Measurements from ENCODE around the gene PRR5.
A peak's percentile ranks its signal among the peaks of the same experiment; 100 is the strongest.

PRR5 gene

DNA sequence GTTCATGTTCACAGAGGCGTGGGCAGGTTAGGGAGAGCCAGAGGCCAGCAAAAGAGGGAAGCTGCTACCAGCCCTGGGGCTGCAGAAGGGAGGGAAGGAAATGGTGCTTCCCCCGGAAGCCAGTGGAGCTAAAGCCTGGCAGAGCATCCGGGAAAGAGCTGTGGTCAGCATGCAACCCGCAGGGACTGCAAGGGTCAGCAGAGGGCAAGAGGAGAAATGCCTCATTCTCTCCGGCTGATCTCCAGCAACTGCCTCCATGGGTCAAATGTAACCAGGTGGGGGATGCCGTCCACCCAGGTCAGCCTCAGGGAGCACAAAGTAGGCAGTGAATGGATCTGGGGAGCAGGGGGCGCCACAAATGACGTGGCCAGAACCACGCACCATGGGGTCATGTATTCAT is 36.9 kb upstream of the PRR5 start:
- Histone ChIP-seq H3K9me3 (ENCODE audit: insufficient read depth, low read depth, low read length) (no peaks in the 10 kb centered on the region), H3K27ac (ENCODE audit: low read depth, low read length) (no peak overlapping the region), H3K4me1 (ENCODE audit: insufficient read depth, low read length) (peaks cover 8% of the 10 kb centered on the region; the same call in 1 of the 2 replicates), H3K9ac (ENCODE audit: low read depth, low read length) (no peak overlapping the region), H3K27me3 (ENCODE audit: insufficient read depth, low read length) (peaks cover 30% of the 10 kb centered on the region), H3K36me3 (ENCODE audit: insufficient read depth, low read length) (no peaks in the 10 kb centered on the region), H3K4me3 (ENCODE audit: low read length) (no peak overlapping the region)
- 85% methylated on average over 9 of the region's 9 CpGs for WGBS

DNA sequence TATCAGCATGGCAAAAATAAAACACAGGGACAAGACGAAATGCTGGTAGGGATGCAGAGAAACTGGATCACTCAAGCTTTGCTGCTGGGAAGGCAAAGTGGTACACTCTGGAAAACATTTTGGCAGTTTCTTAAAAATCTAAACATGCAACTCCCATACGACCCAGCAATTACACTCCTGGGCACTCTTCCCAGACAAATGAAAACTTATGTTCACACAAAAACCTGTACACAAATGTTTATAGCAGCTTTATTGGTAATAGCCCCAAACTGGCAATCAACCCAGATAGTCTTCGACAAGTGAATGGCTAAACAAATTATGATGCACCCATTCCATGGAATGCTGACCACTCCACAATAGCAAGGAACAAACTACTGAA is 35.8 kb upstream of the PRR5 start:
- Histone ChIP-seq H3K4me1 (ENCODE audit: insufficient read depth, low read length) (peaks cover 3% of the 10 kb centered on the region; the same call in 1 of the 2 replicates), H3K27me3 (ENCODE audit: insufficient read depth, low read length) (peaks cover 30% of the 10 kb centered on the region), H3K9ac (ENCODE audit: low read depth, low read length) (no peak overlapping the region), H3K4me3 (ENCODE audit: low read length) (no peak overlapping the region), H3K27ac (ENCODE audit: low read depth, low read length) (no peak overlapping the region), H3K36me3 (ENCODE audit: insufficient read depth, low read length) (no peaks in the 10 kb centered on the region), H3K9me3 (ENCODE audit: insufficient read depth, low read depth, low read length) (no peaks in the 10 kb centered on the region)
- WGBS: 83% methylated on average over 3 of the region's 3 CpGs

- no peak overlapping the region for H3K27ac ChIP-seq (ENCODE audit: low read depth, low read length)
- WGBS: 84% methylated on average over 5 of the region's 5 CpGs
Measured at GRCh38 chr22:44667276-44667675, 34.7 kb upstream of the PRR5 start.

GRCh38 chr22:44667829-44668189 is 34.2 kb upstream of the PRR5 start:
- Histone ChIP-seq H3K27me3 (ENCODE audit: insufficient read depth, low read length) (peaks cover 30% of the 10 kb centered on the region), H3K4me3 (ENCODE audit: low read length) (peak overlapping the region; percentile 65), H3K9me3 (ENCODE audit: insufficient read depth, low read depth, low read length) (no peaks in the 10 kb centered on the region), H3K4me1 (ENCODE audit: insufficient read depth, low read length) (peaks cover 3% of the 10 kb centered on the region; the same call in 1 of the 2 replicates), H3K36me3 (ENCODE audit: insufficient read depth, low read length) (no peaks in the 10 kb centered on the region), H3K27ac (ENCODE audit: low read depth, low read length) (no peak overlapping the region), H3K9ac (ENCODE audit: low read depth, low read length) (no peak overlapping the region)
- WGBS: 35% methylated on average over 8 of the region's 8 CpGs

More at GRCh38 chr22:44667276-44667675, 34.7 kb upstream of the PRR5 start:
- Histone ChIP-seq H3K4me1 (ENCODE audit: insufficient read depth, low read length) (peaks cover 3% of the 10 kb centered on the region; the same call in 1 of the 2 replicates), H3K36me3 (ENCODE audit: insufficient read depth, low read length) (no peaks in the 10 kb centered on the region), H3K9me3 (ENCODE audit: insufficient read depth, low read depth, low read length) (no peaks in the 10 kb centered on the region), H3K4me3 (ENCODE audit: low read length) (no peak overlapping the region), H3K9ac (ENCODE audit: low read depth, low read length) (no peak overlapping the region), H3K27me3 (ENCODE audit: insufficient read depth, low read length) (peaks cover 30% of the 10 kb centered on the region)

GRCh38 chr22:44668190-44668885 is 33.7 kb upstream of the PRR5 start:
- Histone ChIP-seq H3K9ac (ENCODE audit: low read depth, low read length) (no peak overlapping the region; the same call in 1 of the 2 replicates), H3K4me1 (ENCODE audit: insufficient read depth, low read length) (peaks cover 3% of the 10 kb centered on the region; the same call in 1 of the 2 replicates), H3K27ac (ENCODE audit: low read depth, low read length) (no peak overlapping the region), H3K27me3 (ENCODE audit: insufficient read depth, low read length) (peaks cover 30% of the 10 kb centered on the region), H3K36me3 (ENCODE audit: insufficient read depth, low read length) (no peaks in the 10 kb centered on the region), H3K4me3 (ENCODE audit: low read length) (peak overlapping the region; percentile 65), H3K9me3 (ENCODE audit: insufficient read depth, low read depth, low read length) (no peaks in the 10 kb centered on the region)
- WGBS: 1% methylated on average over 87 of the region's 87 CpGs

GRCh38 chr22:44668886-44669521 is 33.0 kb upstream of the PRR5 start:
- H3K27ac ChIP-seq (ENCODE audit: low read depth, low read length): no peak overlapping the region
- no peak overlapping the region for H3K9ac ChIP-seq (ENCODE audit: low read depth, low read length)
- peaks cover 3% of the 10 kb centered on the region; the same call in 1 of the 2 replicates for H3K4me1 ChIP-seq (ENCODE audit: insufficient read depth, low read length)
- H3K4me3 ChIP-seq (ENCODE audit: low read length): peak overlapping the region; percentile 65
- no peaks in the 10 kb centered on the region for H3K36me3 ChIP-seq (ENCODE audit: insufficient read depth, low read length)
- H3K9me3 ChIP-seq (ENCODE audit: insufficient read depth, low read depth, low read length): no peaks in the 10 kb centered on the region
- WGBS: 7% methylated on average over 27 of the region's 45 CpGs
- peaks cover 30% of the 10 kb centered on the region for H3K27me3 ChIP-seq (ENCODE audit: insufficient read depth, low read length)

GRCh38 chr22:44669561-44669976 is 32.4 kb upstream of the PRR5 start:
- Histone ChIP-seq H3K36me3 (ENCODE audit: insufficient read depth, low read length) (no peaks in the 10 kb centered on the region), H3K9me3 (ENCODE audit: insufficient read depth, low read depth, low read length) (no peaks in the 10 kb centered on the region), H3K4me1 (ENCODE audit: insufficient read depth, low read length) (peaks cover 3% of the 10 kb centered on the region; the same call in 1 of the 2 replicates), H3K27ac (ENCODE audit: low read depth, low read length) (no peak overlapping the region), H3K27me3 (ENCODE audit: insufficient read depth, low read length) (peaks cover 30% of the 10 kb centered on the region), H3K9ac (ENCODE audit: low read depth, low read length) (no peak overlapping the region), H3K4me3 (ENCODE audit: low read length) (peak overlapping the region; percentile 65)
- 61% methylated on average over 9 of the region's 9 CpGs for WGBS

GRCh38 chr22:44670220-44670988 is 31.6 kb upstream of the PRR5 start:
- no peak overlapping the region for H3K4me3 ChIP-seq (ENCODE audit: low read length)
- peaks cover 30% of the 10 kb centered on the region for H3K27me3 ChIP-seq (ENCODE audit: insufficient read depth, low read length)
- WGBS: 82% methylated on average over 20 of the region's 20 CpGs
- H3K27ac ChIP-seq (ENCODE audit: low read depth, low read length): no peak overlapping the region
- no peak overlapping the region for H3K9ac ChIP-seq (ENCODE audit: low read depth, low read length)
- H3K4me1 ChIP-seq (ENCODE audit: insufficient read depth, low read length): peaks cover 3% of the 10 kb centered on the region; the same call in 1 of the 2 replicates
- H3K9me3 ChIP-seq (ENCODE audit: insufficient read depth, low read depth, low read length): no peaks in the 10 kb centered on the region
- no peaks in the 10 kb centered on the region for H3K36me3 ChIP-seq (ENCODE audit: insufficient read depth, low read length)

DNA sequence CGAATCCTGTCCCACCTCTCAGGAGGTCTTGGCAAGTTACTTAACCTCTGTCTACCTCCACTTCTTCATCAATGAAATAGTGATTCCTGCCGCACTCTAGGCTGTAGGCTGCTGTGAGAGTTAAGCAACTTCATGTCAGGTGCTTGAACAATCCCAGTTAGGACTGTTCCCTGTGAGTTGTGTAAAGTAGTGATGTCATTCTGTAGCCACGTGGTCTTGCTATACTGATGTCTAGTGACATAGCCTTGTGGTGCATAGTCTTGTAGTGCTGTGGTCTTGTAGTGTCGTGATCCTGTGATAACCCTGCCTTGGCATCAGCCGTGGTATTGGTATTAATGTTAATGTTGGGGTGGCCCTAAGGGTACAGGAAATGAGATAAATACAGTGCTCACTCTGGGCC is 30.3 kb upstream of the PRR5 start:
- no peak overlapping the region for H3K4me3 ChIP-seq (ENCODE audit: low read length)
- no peaks in the 10 kb centered on the region for H3K9me3 ChIP-seq (ENCODE audit: insufficient read depth, low read depth, low read length)
- H3K27ac ChIP-seq (ENCODE audit: low read depth, low read length): no peak overlapping the region
- 81% methylated on average over 5 of the region's 5 CpGs for WGBS
- peaks cover 5% of the 10 kb centered on the region; the same call in 1 of the 2 replicates for H3K4me1 ChIP-seq (ENCODE audit: insufficient read depth, low read length)
- H3K9ac ChIP-seq (ENCODE audit: low read depth, low read length): no peak overlapping the region
- H3K36me3 ChIP-seq (ENCODE audit: insufficient read depth, low read length): no peaks in the 10 kb centered on the region
- H3K27me3 ChIP-seq (ENCODE audit: insufficient read depth, low read length): peaks cover 22% of the 10 kb centered on the region

DNA sequence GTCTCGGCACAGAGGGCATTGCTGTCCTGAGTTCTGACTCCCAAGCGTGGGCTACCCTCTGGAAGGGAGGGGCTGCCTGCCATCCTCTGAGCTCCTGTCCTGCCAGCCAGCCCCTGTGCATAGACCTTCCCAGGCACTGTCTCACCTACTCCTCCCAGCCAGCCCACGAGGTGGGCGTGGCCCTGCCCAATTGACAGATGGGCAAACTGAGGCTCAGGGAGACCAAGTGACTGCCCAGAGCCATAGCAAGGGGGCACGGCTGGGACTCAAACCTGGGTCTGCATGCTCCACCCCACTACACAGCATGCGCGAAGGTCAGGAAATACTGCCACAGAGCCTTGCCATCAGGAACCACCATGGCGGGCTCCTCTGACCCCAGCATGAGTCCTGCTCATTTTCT is 29.4 kb upstream of the PRR5 start:
- H3K27ac ChIP-seq (ENCODE audit: low read depth, low read length): no peak overlapping the region
- H3K4me3 ChIP-seq (ENCODE audit: low read length): no peak overlapping the region
- H3K9ac ChIP-seq (ENCODE audit: low read depth, low read length): no peak overlapping the region
- 86% methylated on average over 8 of the region's 8 CpGs for WGBS
- H3K4me1 ChIP-seq (ENCODE audit: insufficient read depth, low read length): peaks cover 10% of the 10 kb centered on the region
- no peaks in the 10 kb centered on the region for H3K36me3 ChIP-seq (ENCODE audit: insufficient read depth, low read length)
- no peaks in the 10 kb centered on the region for H3K9me3 ChIP-seq (ENCODE audit: insufficient read depth, low read depth, low read length)
- H3K27me3 ChIP-seq (ENCODE audit: insufficient read depth, low read length): peaks cover 15% of the 10 kb centered on the region

DNA sequence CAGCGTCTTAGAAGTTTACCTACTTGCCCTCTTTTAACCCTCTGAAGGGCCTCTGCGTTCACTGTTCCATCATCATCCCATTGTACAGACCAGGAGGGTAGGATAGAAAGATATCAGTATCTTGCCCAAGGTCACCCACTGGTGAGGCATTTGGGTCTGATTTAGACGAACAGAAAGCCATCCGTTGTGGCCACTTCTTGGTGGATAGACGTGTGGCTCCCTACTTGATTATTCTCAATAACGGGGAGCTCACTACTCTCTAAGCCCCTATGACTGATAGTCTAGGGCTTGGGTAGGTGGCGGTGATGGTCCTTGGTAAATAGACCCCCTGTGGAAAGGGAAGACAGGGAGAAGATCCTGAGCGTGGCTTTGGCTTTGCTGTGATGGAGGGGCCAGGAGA is 28.6 kb upstream of the PRR5 start:
- H3K27me3 ChIP-seq (ENCODE audit: insufficient read depth, low read length): peaks cover 11% of the 10 kb centered on the region
- no peak overlapping the region for H3K27ac ChIP-seq (ENCODE audit: low read depth, low read length)
- H3K4me1 ChIP-seq (ENCODE audit: insufficient read depth, low read length): peaks cover 8% of the 10 kb centered on the region; the same call in 1 of the 2 replicates
- H3K9me3 ChIP-seq (ENCODE audit: insufficient read depth, low read depth, low read length): no peaks in the 10 kb centered on the region
- H3K9ac ChIP-seq (ENCODE audit: low read depth, low read length): no peak overlapping the region
- no peaks in the 10 kb centered on the region for H3K36me3 ChIP-seq (ENCODE audit: insufficient read depth, low read length)
- no peak overlapping the region for H3K4me3 ChIP-seq (ENCODE audit: low read length)
- 91% methylated on average over 8 of the region's 8 CpGs for WGBS
